ENCODE results near the gene ITGA11. TPM values are rescaled to one million over a fixed set of nuclear protein-coding genes. Genes with fewer than 3 reads are reported as not detected.

Gene ITGA11
- total RNA-seq, 4 donors from 2014 or later = 2.5 to 8.4 (median 5.6) TPM

DNA sequence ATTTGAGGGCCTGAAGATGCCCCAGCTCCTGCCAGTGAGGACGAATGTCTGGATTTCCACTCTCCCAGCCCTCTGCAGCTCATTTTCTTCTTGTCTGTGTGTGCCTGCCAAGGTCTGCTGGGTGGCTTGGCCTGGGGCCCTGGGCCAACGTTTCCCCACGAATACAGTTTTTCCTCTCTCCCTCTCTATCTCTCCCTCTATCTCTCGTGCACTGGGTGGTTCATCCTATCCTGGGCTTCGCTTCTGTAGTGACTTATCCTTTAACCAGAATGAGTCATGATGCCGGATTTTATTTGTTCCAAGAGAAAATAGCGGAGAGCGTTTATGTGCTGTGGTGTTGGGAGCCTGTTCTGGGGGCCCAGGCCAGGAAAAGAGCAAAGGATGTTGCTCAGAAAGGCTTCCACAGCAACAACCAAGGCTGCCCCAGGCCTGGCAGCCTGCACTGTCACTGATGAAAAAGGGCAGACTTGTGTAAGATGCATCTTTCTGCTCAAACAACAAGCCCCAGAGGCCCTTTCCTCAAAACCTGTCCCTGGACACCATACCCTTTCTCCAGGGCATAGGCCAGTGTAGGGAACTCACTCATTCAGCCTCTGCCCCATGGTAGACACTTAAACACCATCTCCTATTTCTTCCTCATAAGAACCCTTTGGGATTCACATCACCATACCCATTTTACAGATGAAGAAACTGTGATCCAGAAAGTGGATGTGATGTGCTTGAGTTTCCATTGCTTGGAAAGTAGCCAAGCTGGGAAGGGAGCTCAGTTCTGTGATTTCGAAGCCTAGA, 47.3 kb downstream of the ITGA11 start:
- TF ChIP-seq, protein P1, sequence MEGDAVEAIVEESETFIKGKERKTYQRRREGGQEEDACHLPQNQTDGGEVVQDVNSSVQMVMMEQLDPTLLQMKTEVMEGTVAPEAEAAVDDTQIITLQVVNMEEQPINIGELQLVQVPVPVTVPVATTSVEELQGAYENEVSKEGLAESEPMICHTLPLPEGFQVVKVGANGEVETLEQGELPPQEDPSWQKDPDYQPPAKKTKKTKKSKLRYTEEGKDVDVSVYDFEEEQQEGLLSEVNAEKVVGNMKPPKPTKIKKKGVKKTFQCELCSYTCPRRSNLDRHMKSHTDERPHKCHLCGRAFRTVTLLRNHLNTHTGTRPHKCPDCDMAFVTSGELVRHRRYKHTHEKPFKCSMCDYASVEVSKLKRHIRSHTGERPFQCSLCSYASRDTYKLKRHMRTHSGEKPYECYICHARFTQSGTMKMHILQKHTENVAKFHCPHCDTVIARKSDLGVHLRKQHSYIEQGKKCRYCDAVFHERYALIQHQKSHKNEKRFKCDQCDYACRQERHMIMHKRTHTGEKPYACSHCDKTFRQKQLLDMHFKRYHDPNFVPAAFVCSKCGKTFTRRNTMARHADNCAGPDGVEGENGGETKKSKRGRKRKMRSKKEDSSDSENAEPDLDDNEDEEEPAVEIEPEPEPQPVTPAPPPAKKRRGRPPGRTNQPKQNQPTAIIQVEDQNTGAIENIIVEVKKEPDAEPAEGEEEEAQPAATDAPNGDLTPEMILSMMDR (IDR thresholded peaks at IDR 0.05; ENCODE audit: low read depth) = no peak

DNA sequence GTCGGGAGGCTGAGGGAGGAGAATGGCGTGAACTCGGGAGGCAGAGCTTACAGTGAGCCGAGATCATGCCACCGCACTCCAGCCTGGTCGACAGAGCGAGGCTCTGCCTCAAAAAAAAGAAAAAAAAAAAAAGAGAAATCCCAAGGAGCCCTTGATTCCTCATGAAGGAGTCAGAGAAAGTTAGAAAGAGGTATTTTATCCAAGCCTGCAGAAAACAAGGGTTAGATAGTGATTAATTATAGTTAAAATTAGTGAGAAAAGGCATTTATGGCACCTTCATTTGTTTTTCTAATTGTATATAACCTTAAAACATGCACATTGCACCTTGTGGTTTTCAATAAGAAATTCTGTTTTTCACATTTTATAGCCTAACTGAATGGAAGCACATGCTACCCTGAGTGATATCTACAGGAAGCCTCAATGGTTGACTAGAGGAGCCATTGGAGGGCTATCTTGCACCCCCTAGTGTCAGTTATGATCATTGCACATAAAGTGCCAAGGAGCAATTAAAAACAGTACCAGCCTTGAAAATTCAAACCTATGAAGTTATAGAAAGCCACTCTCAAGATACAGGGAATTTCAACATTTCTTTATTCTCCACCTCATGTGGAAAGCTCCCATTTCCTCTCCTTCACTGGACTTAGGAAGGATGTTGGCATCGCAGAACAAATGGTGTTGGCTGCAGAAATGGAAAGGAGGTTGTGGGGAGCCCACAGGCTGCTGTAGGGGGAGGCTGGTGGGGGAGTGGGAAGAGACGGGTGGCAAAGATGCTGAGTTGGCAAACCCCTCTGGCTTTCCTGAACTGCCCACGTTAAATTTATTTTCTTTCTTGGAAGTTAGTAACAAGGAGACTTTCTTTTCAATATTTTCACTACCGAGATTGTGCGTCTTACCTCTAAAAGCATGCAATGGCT, 48.5 kb downstream of the ITGA11 start:
- TF ChIP-seq, protein P1 (IDR thresholded peaks at IDR 0.05; ENCODE audit: low read depth) = no peak

DNA sequence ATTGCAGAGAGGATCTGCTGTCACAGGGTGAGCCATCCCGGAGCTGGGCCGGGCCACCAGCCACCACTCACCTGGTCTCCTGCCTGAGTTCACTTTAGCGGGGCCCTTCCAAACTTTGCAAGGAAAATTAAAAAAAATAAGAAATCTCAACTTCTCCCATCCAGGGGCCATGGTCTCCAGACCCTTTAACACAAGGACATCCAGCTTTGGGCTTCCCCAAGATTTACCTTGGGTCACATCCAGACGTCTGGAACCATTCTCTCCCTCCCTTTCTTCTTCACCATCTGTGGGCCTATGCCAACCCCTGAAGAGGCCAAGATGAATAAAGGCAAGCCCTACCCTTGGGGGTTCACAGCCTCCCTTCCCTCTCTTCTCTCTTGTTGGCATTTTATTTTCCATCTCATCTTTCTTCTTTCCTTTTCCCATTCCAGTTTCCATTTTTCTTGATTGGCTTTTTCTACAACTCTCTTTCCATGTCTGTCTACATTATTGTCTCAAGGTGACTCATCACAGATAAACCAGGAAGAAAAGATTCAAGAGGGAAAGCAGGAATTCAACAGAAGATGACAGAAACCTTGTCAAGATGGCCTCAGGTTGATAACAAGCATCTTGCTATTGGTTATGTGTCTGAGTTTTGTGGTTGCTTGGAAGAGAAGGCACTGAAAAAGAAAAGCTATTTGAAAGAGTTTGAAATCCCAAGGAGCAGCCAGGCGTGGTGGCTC, 49.5 kb downstream of the ITGA11 start:
- TF ChIP-seq, protein P1 (IDR thresholded peaks at IDR 0.05; ENCODE audit: low read depth) = no peak

DNA sequence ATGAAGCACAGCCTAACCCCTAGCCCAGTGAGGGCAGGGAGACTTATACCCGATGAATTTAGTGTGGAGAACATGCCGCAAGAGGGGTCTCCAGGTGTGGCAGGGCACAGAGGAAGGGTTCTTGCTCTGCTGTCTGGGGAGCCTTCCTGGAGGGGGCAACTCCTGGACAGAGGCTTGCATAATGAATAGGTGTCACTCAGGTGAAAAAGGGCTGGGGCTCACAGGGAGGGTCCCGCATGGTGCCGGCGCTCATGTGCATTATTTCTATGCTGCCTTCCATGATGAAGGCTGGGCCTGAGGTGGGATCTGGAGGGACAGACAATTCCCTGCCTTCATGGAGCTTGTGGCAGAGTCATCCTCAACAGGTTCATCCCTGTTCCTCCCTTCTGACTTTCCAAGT, 51.5 kb downstream of the ITGA11 start:
- TF ChIP-seq, protein P1 (IDR thresholded peaks at IDR 0.05; ENCODE audit: low read depth) = no peak

DNA sequence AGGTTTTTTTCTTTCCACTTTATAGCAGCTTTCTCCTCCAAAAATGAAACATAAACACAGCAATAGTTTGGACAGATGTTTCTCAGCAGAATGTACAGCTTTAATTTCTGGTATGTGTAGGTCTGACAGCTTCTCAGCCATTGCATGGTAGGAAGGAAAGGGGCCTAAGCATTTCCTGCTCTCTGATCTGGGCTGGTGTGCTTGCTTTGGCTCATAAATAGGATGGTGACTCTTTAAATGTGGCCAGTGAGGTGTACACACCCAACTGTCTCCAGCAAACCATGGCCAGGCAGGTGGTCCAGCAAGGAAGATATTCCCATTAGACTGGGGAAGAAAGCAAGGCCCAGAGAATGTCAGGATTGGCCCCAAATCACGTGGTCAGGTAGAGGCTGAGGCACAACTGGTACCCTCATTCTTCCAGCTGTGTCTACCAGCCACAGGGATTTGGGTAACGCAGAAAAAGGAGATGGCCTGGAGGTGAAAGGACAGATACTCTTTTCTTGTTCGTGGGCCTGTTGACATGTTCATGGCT, 52.1 kb downstream of the ITGA11 start:
- TF ChIP-seq, protein P1 (IDR thresholded peaks at IDR 0.05; ENCODE audit: low read depth) = no peak

DNA sequence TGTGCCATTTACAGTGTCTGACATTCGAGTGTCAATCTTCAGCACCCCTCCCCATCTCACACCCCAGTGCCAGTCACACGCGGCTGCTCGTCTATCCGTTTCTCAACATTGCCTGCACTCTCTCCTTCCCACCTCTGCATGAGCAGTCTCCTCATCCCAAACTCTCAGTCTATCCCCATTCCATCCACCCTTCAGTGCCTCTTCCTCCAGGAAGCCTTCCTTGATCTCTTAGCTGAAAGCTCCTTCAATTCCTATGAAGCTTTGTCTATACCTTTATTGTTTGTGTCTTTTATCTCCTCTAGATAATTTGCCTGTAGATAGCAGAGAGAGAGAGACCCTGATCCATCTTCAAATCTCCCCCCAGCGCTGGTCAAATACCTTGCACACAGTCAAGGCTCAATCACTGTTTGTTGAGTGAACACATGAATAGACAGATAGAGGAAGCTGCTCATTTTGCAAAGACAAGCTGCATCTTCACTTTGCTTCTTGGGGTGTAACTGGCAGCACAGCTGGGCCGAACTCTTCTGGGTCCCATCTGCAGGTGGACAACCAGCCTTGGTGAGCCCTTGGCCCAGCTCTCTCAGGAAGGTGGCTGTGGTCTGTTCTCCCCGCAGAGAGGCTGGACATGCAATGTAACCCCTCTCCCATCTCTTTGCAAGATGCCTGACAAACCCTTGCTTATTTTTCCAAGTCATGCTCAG, 52.8 kb downstream of the ITGA11 start:
- TF ChIP-seq, protein P1 (IDR thresholded peaks at IDR 0.05; ENCODE audit: low read depth) = no peak
